ENCODE data around the gene GORASP2.
"Not testable (repeated sequence)": the region's sequence is repeated elsewhere in the genome, so short reads cannot be mapped to it uniquely, and the experiment has no call there.

Gene GORASP2

DNA sequence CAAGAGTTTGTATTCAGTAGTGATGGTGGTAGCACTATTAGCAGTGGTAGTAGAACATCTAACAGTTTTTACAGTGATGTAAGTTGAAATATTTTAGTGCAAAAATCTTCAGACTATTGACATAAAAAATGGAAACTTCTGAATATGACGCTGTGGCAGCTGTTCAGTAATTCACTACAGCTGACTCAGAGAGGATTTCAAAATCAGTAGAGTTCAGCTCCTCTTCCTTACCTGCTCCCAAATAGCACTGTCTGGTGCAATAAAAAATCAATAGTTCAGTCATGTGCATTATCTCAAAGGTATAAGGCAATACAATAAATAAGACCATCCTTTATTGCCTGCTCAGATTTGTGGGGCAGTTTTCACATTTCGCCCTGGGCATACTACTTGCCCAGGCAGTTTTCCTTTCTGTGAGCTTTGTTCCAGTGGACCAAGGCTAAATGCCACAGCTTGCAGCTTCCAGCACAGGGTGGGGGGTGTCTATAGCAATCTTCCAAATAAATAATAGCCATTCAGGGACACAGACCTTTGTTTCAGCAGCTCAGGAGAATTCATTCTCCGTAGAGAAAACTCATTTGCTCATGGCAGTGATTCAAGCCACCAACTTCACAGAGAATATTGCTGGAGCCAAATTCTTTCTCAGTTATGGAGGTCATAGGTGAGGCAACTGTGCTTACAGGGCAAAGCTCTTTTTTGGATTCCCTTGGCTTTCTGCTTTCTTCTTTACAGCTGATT is 33.9 kb upstream of the GORASP2 start:
- Histone ChIP-seq H3K27me3 (ENCODE audit: control insufficient read depth in 1 of 2, insufficient read depth in 2 of 2, low read length in 2 of 2) (no peaks in the 10 kb centered on the region), H3K4me1 (ENCODE audit: control insufficient read depth in 1 of 2, insufficient read depth in 2 of 2, low read length in 2 of 2) (no peaks in the 10 kb centered on the region), H3K4me3 (ENCODE audit: low read depth in 1 of 2, low read length in 2 of 2) (no peak overlapping the region), H3K36me3 (ENCODE audit: control insufficient read depth in 1 of 2, insufficient read depth in 2 of 2, low read length in 2 of 2) (no peaks in the 10 kb centered on the region), H3K27ac (ENCODE audit: low read depth, low read length) (no peak overlapping the region), H3K9me3 (ENCODE audit: control insufficient read depth in 1 of 2, low read length in 2 of 2) (no peaks in the 10 kb centered on the region), H3K9ac (ENCODE audit: low read depth in 1 of 2, low read length in 2 of 2) (no peak overlapping the region)

DNA sequence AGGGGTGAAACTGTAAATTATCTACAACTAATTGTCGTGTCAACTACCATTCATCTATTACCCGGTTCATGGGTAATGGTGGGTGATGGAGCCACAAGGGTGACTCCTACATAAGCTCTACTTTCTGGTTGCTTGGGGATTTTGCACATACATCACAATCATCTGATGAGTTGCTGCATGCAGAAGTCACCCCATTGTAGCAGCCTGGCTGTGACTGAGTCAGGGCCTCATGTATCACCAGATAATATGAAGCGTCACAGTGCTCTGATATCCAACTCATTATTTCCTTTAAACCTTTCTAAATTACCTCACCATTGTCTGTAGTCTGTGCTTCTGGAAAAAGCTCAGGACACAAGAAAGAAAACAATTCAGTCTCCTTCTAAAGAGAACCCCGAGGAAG is 32.4 kb upstream of the GORASP2 start:
- Histone ChIP-seq H3K27ac (ENCODE audit: low read depth, low read length) (no peak overlapping the region), H3K4me1 (ENCODE audit: control insufficient read depth in 1 of 2, insufficient read depth in 2 of 2, low read length in 2 of 2) (no peaks in the 10 kb centered on the region), H3K27me3 (ENCODE audit: control insufficient read depth in 1 of 2, insufficient read depth in 2 of 2, low read length in 2 of 2) (no peaks in the 10 kb centered on the region), H3K4me3 (ENCODE audit: low read depth in 1 of 2, low read length in 2 of 2) (no peak overlapping the region), H3K36me3 (ENCODE audit: control insufficient read depth in 1 of 2, insufficient read depth in 2 of 2, low read length in 2 of 2) (no peaks in the 10 kb centered on the region), H3K9ac (ENCODE audit: low read depth in 1 of 2, low read length in 2 of 2) (no peak overlapping the region), H3K9me3 (ENCODE audit: control insufficient read depth in 1 of 2, low read length in 2 of 2) (no peaks in the 10 kb centered on the region)

DNA sequence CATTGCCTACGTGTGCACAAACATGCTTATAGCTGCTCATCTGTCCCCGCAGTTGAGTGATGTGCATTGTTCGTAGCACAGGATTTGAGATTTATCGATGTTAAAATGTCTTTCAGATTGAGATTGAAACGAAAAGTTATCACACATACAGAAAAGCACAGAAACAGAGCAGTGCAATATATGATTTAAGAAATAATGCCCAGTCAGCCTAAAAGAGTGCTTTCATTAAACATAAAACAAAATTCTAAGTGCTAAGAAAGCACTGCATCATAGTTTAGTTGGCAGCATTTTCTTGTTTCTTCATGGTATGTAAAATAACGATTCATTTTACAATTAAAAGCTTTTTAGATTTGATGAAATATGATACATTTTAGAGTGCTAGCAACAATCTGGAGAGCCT is 31.9 kb upstream of the GORASP2 start:
- Histone ChIP-seq H3K9ac (ENCODE audit: low read depth in 1 of 2, low read length in 2 of 2) (no peak overlapping the region), H3K27me3 (ENCODE audit: control insufficient read depth in 1 of 2, insufficient read depth in 2 of 2, low read length in 2 of 2) (no peaks in the 10 kb centered on the region), H3K4me3 (ENCODE audit: low read depth in 1 of 2, low read length in 2 of 2) (no peak overlapping the region), H3K9me3 (ENCODE audit: control insufficient read depth in 1 of 2, low read length in 2 of 2) (no peaks in the 10 kb centered on the region), H3K36me3 (ENCODE audit: control insufficient read depth in 1 of 2, insufficient read depth in 2 of 2, low read length in 2 of 2) (no peaks in the 10 kb centered on the region), H3K27ac (ENCODE audit: low read depth, low read length) (no peak overlapping the region), H3K4me1 (ENCODE audit: control insufficient read depth in 1 of 2, insufficient read depth in 2 of 2, low read length in 2 of 2) (no peaks in the 10 kb centered on the region)

DNA sequence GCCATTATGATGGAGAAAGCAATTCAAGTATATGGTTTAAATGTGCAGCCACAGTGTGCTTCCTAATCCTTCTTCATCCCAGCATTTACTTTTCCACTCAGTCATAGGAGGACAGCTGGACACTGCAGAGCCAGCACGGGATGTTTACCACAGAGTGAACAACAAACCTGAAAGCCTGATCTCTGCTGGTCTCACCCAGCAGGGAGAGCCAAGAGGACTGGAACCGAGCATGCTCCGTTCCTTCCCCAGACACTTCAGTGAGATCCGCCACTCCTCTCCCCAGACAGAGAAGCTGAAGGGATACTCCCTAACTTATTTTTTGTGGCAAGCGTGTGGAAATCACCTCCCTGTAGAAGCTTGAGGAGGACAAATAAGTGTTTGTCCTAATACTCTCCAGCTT is 23.2 kb upstream of the GORASP2 start:
- no peak overlapping the region for H3K27ac ChIP-seq (ENCODE audit: low read depth, low read length)
- no peak overlapping the region for H3K4me3 ChIP-seq (ENCODE audit: low read depth in 1 of 2, low read length in 2 of 2)
- H3K9ac ChIP-seq (ENCODE audit: low read depth in 1 of 2, low read length in 2 of 2), result no peak overlapping the region
- no peaks in the 10 kb centered on the region for H3K27me3 ChIP-seq (ENCODE audit: control insufficient read depth in 1 of 2, insufficient read depth in 2 of 2, low read length in 2 of 2)
- no peaks in the 10 kb centered on the region for H3K36me3 ChIP-seq (ENCODE audit: control insufficient read depth in 1 of 2, insufficient read depth in 2 of 2, low read length in 2 of 2)
- H3K9me3 ChIP-seq (ENCODE audit: control insufficient read depth in 1 of 2, low read length in 2 of 2), result peaks cover 0 to 8% of the 10 kb centered on the region in 2 donors
- H3K4me1 ChIP-seq (ENCODE audit: control insufficient read depth in 1 of 2, insufficient read depth in 2 of 2, low read length in 2 of 2), result no peaks in the 10 kb centered on the region

DNA sequence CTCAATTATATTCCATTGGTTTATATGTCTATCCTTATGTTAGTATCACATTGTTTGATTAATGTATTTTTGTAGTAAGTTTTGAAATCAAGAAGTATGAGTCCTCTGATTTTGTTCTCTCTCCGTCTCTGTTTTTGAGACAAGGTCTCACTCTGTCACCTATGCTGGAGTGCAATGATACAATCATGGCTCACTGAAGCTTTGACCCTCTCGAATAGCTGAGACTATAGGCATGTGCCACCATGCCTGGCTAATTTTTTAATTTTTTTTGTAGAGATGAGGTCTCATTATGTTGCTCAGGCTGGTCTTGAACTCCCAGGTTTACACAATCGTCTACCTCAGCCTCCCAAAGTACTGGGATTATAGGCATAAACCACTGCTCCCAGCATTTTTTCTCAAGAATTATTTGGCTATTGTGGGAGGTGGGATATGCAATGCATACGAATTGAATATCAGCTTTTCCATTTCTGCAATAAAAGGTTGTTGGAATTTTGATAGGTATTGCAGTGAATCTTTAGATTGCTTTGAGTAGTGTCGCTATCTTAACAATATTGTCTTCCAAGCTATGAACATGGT is 17.7 kb upstream of the GORASP2 start:
- H3K9me3 ChIP-seq (ENCODE audit: control insufficient read depth in 1 of 2, low read length in 2 of 2), result peaks cover 11 to 27% of the 10 kb centered on the region in 2 donors
- H3K9ac ChIP-seq (ENCODE audit: low read depth in 1 of 2, low read length in 2 of 2), result no peak overlapping the region
- H3K4me3 ChIP-seq (ENCODE audit: low read depth in 1 of 2, low read length in 2 of 2), result no peak overlapping the region
- no peaks in the 10 kb centered on the region for H3K4me1 ChIP-seq (ENCODE audit: control insufficient read depth in 1 of 2, insufficient read depth in 2 of 2, low read length in 2 of 2)
- H3K27me3 ChIP-seq (ENCODE audit: control insufficient read depth in 1 of 2, insufficient read depth in 2 of 2, low read length in 2 of 2), result no peaks in the 10 kb centered on the region
- no peak overlapping the region for H3K27ac ChIP-seq (ENCODE audit: low read depth, low read length)
- no peaks in the 10 kb centered on the region for H3K36me3 ChIP-seq (ENCODE audit: control insufficient read depth in 1 of 2, insufficient read depth in 2 of 2, low read length in 2 of 2)

DNA sequence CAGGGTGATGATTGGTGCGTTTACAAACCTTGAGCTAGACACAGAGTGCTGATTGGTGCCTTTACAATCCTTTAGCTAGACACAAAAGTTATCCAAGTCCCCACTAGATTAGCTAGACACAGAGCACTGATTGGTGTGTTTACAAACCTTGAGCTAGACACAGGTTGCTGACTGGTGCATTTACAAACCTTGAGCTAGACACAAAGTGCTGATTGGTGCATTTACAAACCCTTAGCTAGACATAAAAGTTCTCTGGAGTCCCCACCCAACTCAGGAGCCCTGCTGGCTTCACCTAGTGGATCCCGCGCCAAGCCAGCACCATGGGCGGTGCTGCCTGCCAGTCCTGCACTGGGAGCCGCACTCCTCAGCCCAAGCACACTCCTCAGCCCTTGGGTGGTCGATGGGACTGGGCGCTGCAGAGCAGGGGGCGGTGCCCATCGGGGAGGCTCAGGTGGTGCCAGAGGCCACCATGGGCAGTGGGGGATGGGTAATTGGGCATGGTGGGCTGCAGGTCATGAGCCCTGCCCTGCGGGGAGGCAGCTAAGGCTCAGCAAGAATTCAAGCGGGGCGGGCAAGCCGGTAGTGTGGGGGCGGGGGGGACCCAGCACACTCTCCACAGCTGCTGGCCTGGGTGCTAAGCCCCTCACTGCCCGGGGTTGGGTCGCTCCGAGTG is 13.9 kb upstream of the GORASP2 start:
- H3K36me3 ChIP-seq (ENCODE audit: control insufficient read depth in 1 of 2, insufficient read depth in 2 of 2, low read length in 2 of 2); H3K4me1 ChIP-seq (ENCODE audit: control insufficient read depth in 1 of 2, insufficient read depth in 2 of 2, low read length in 2 of 2); H3K4me3 ChIP-seq (ENCODE audit: low read depth in 1 of 2, low read length in 2 of 2); H3K27ac ChIP-seq (ENCODE audit: low read depth, low read length); H3K27me3 ChIP-seq (ENCODE audit: control insufficient read depth in 1 of 2, insufficient read depth in 2 of 2, low read length in 2 of 2); H3K9ac ChIP-seq (ENCODE audit: low read depth in 1 of 2, low read length in 2 of 2): not testable (repeated sequence)
- H3K9me3 ChIP-seq (ENCODE audit: control insufficient read depth in 1 of 2, low read length in 2 of 2), result peaks cover 18 to 35% of the 10 kb centered on the region in 2 donors

DNA sequence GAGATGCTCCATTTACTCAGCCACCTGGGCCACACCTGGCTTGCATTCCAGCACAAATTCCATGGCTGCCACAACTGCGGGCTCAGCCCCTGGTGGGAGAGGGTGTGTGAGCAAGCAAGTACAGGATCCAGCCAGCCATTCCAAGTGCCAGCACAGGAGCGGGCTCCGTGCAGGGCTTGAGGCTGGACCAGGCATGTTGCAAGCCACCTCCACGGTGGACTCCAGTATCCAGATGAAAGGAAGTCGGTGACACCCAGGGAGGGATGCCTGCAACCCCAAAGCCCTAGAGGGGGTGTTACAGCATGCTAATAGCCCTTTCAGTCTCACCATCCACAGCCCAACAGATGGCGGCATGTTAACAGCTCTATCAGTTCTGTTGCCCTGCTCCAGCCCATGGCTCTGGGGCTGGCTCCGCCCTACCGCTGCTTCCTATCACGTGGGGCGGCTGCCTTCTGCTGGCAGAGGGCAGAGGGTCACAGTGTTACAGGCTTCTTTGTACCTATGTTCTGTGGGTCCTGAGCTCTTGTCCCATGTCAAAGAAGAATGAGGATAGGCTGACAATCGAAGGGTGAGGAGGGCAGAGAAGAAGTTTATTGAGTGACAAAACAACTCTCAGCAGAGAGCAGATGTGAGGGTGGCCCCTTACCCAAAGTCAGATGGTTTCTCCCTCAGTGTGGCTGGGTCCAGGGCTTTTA is 11.7 kb upstream of the GORASP2 start:
- H3K9me3 ChIP-seq (ENCODE audit: control insufficient read depth in 1 of 2, low read length in 2 of 2), result peaks cover 15 to 18% of the 10 kb centered on the region in 2 donors
- H3K4me3 ChIP-seq (ENCODE audit: low read depth in 1 of 2, low read length in 2 of 2), result no peak overlapping the region
- H3K9ac ChIP-seq (ENCODE audit: low read depth in 1 of 2, low read length in 2 of 2), result no peak overlapping the region

DNA sequence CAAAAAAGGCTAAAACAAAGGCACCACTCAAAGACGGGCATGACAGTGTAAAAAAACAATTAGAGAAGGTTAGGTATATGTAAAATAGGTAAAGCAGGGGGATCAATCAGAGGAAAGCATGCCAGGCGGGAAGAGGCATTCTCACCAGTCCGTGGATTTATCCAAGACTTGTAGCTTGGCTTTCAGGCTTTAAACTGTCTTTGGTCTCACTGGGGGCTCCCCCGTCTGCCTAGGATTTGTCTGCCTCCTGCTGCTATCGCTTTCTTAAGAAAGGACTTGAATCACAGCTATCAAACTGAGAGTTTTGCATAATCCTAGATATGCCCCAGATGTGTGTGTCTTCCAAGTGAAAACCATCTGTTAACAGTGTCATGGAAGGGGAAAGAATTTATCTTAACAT is 11.1 kb upstream of the GORASP2 start:
- H3K4me3 ChIP-seq (ENCODE audit: low read depth in 1 of 2, low read length in 2 of 2), result no peak overlapping the region
- H3K4me1 ChIP-seq (ENCODE audit: control insufficient read depth in 1 of 2, insufficient read depth in 2 of 2, low read length in 2 of 2), result no peaks in the 10 kb centered on the region
- H3K9ac ChIP-seq (ENCODE audit: low read depth in 1 of 2, low read length in 2 of 2), result no peak overlapping the region
- no peaks in the 10 kb centered on the region for H3K27me3 ChIP-seq (ENCODE audit: control insufficient read depth in 1 of 2, insufficient read depth in 2 of 2, low read length in 2 of 2)
- no peaks in the 10 kb centered on the region for H3K36me3 ChIP-seq (ENCODE audit: control insufficient read depth in 1 of 2, insufficient read depth in 2 of 2, low read length in 2 of 2)
- peaks cover 14% of the 10 kb centered on the region in 2 donors for H3K9me3 ChIP-seq (ENCODE audit: control insufficient read depth in 1 of 2, low read length in 2 of 2)
- H3K27ac ChIP-seq (ENCODE audit: low read depth, low read length), result no peak overlapping the region

More for the DNA sequence above, 11.7 kb upstream of the GORASP2 start:
- no peaks in the 10 kb centered on the region for H3K4me1 ChIP-seq (ENCODE audit: control insufficient read depth in 1 of 2, insufficient read depth in 2 of 2, low read length in 2 of 2)
- H3K27me3 ChIP-seq (ENCODE audit: control insufficient read depth in 1 of 2, insufficient read depth in 2 of 2, low read length in 2 of 2), result no peaks in the 10 kb centered on the region
- H3K27ac ChIP-seq (ENCODE audit: low read depth, low read length), result no peak overlapping the region
- no peaks in the 10 kb centered on the region for H3K36me3 ChIP-seq (ENCODE audit: control insufficient read depth in 1 of 2, insufficient read depth in 2 of 2, low read length in 2 of 2)

DNA sequence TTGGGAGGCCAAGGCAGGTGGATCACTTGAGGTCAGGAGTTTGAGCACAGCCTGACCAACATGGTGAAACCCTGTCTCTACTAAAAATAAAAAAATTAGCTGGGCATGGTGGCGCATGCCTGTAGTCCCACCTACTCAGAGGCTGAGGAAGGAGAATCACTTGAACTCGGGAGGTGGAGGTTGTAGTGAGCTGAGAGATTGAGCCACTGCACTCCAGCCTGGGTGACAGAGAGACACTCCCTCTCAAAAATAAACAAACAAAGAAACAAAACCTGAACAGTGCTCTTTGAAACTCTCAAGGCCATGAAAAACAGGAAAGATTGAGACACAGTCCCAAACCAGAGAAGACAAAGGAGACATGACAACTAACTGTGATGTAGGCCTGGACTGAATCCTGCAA is 7.2 kb upstream of the GORASP2 start:
- H3K9me3 ChIP-seq (ENCODE audit: control insufficient read depth in 1 of 2, low read length in 2 of 2), result peaks cover 20 to 22% of the 10 kb centered on the region in 2 donors
- H3K36me3 ChIP-seq (ENCODE audit: control insufficient read depth in 1 of 2, insufficient read depth in 2 of 2, low read length in 2 of 2); H3K27me3 ChIP-seq (ENCODE audit: control insufficient read depth in 1 of 2, insufficient read depth in 2 of 2, low read length in 2 of 2): not testable (repeated sequence)

More for the DNA sequence above, 7.2 kb upstream of the GORASP2 start:
- H3K4me1 ChIP-seq (ENCODE audit: control insufficient read depth in 1 of 2, insufficient read depth in 2 of 2, low read length in 2 of 2); H3K27ac ChIP-seq (ENCODE audit: low read depth, low read length); H3K4me3 ChIP-seq (ENCODE audit: low read depth in 1 of 2, low read length in 2 of 2); H3K9ac ChIP-seq (ENCODE audit: low read depth in 1 of 2, low read length in 2 of 2): not testable (repeated sequence)
